Tibial nerve (tissue), 4 donors: ENCODE results near the gene BBS12.

Experiments used
- CTCF ChIP-seq, 5 experiments: fragments of 200-600 bp in 3 of 5; fragments of 450-650 bp in 2 of 5; sonication (generic) in 3 of 5; IDR thresholded peaks; one replicate each; pipeline ENCODE4 v1.5.1; 2016 to 2019; ENCODE audit warnings: antibody characterized with exemption in 5 of 5, mild to moderate bottlenecking in 3 of 5, moderate library complexity in 2 of 5
- EP300 ChIP-seq, 2 donors: sonication (generic); formaldehyde crosslinking; IDR thresholded peaks; one replicate each; pipeline ENCODE4 v1.6.1; 2017; ENCODE audit warnings: antibody characterized with exemption in 2 of 2, mild to moderate bottlenecking in 1 of 2
- POLR2A ChIP-seq, 2 donors: fragments of 450-650 bp; IDR thresholded peaks; one replicate each; pipeline ENCODE4 v1.6.1; 2017; ENCODE audit warnings: antibody characterized with exemption in 2 of 2, mild to moderate bottlenecking in 2 of 2, moderate library complexity in 2 of 2

GRCh38 chr4:122788935-122789334 is 56.4 kb downstream of the BBS12 start:
- TF ChIP-seq POLR2A (IDR thresholded peaks at IDR 0.05) (no peak), CTCF (IDR thresholded peaks at IDR 0.05) (no peak), EP300 (IDR thresholded peaks at IDR 0.05) (no peak)
